Middle frontal gyrus (tissue), 1 donor: Measurements from ENCODE around the gene ABLIM3.

Source experiments
- DNase-seq: peaks from one replicate; pipeline ENCODE4 v3.0.0-alpha.2; 2015; ENCODE audit warnings: low spot score; ENCODE audit errors: extremely low spot score

Gene ABLIM3

GRCh38 chr5:149303210-149303609 is 161.9 kb downstream of the ABLIM3 start:
- DNase-seq, result no peak

GRCh38 chr5:149304195-149305078 is 163.1 kb downstream of the ABLIM3 start:
- no peak for DNase-seq

GRCh38 chr5:149309354-149309753 is 168.1 kb downstream of the ABLIM3 start:
- no peak for DNase-seq
